GM12892 (cell line): ENCODE data around the gene ADGRD1.

ENCODE experiments used
- POLR2A ChIP-seq: IDR thresholded peaks from 2 replicates; pipeline ENCODE4 v1.6.1; 2011; ENCODE audit warnings: low read depth, low read length, control low read depth
- POLR2AphosphoS5 ChIP-seq: IDR thresholded peaks from 2 replicates; pipeline ENCODE4 v1.6.1; 2011; ENCODE audit warnings: low read depth, low read length, control low read depth
- TAF1 ChIP-seq: IDR thresholded peaks from 2 replicates; pipeline ENCODE4 v1.6.1; 2011; ENCODE audit warnings: low read depth, mild to moderate bottlenecking, control low read depth, low read length, borderline replicate concordance

GRCh38 chr12:131009595-131010395 lies 56.1 kb downstream of the ADGRD1 start:
- TF ChIP-seq POLR2A = no peak
- TF ChIP-seq TAF1 = no peak
- TF ChIP-seq POLR2AphosphoS5 = no peak
